HCT116 (cell line): ENCODE data around the gene PRXL2C. TPM values are rescaled to one million over a fixed set of nuclear protein-coding genes. Genes with fewer than 3 reads are reported as not detected.

ENCODE experiments used
- ATAC-seq: fragments of 200-7000 bp; cut with Tn5 transposase; 2 replicates; pipeline ENCODE4 v1.9.1; 2020; ENCODE audit warnings: mild to moderate bottlenecking, moderate library complexity
- BruUV-seq: library from RNA; stranded (reverse); fragments of 400-500 nt; replicated peaks from 2 replicates; lab custom pipeline; 2021; lab: Mats Ljungman, UMichigan
- CTCF ChIA-PET: fragments of 300-600 bp; sonication (Branson Sonifier 250); formaldehyde crosslinking; loops from one replicate; lab custom pipeline; 2021; ENCODE audit warnings: antibody characterized with exemption; lab: Charles Lee
- POLR2A ChIA-PET: fragments of 300-600, 350-600 bp; sonication (Branson Sonifier 250); formaldehyde crosslinking; loops from one replicate; lab custom pipeline; 2021; ENCODE audit warnings: antibody characterized with exemption; lab: Charles Lee
- RAD21 ChIA-PET, 2 experiments: fragments of 300-600 bp; sonication (Branson Sonifier 250); formaldehyde crosslinking; loops; one replicate each; lab custom pipeline; 2023; ENCODE audit warnings: low total read pairs in 2 of 2; ENCODE audit not compliant: uncharacterized antibody in 2 of 2, unreplicated experiment in 2 of 2, low non-redundant PET in 1 of 2; lab: Charles Lee
- DNase-seq: peaks from one replicate; pipeline ENCODE4 v3.0.0-alpha.2; 2010; ENCODE audit warnings: low read depth, low spot score
- H2AFZ ChIP-seq: fragments of 200-600 bp; shearing (Covaris generic), sonication (generic); 2 replicates; pipeline ENCODE4 v1.6.1; 2017; ENCODE audit warnings: low read depth, mixed run types, mixed read lengths, antibody characterized with exemption, low read length; ENCODE audit not compliant: poor library complexity, severe bottlenecking
- H3K27ac ChIP-seq: 2 replicates; pipeline ENCODE4 v1.5.1; 2012; ENCODE audit warnings: low read depth, low read length
- H3K27me3 ChIP-seq: fragments of 200-600 bp; sonication (generic); 2 replicates; pipeline ENCODE4 v1.6.1; 2016; ENCODE audit warnings: mixed run types, low read length, mixed read lengths; ENCODE audit not compliant: insufficient read depth
- H3K36me3 ChIP-seq, 2 experiments: fragments of 200-500 bp in 1 of 2; fragments of 200-600 bp in 1 of 2; sonication (Bioruptor generic) in 1 of 2; sonication (generic) in 1 of 2; 2 replicates each; pipeline versions ENCODE4 v1.5.1 to v1.6.1; 2014 to 2016; ENCODE audit warnings: low read length in 2 of 2, inconsistent platforms in 1 of 2, mixed read lengths in 1 of 2, mixed run types in 1 of 2; ENCODE audit not compliant: insufficient read depth in 2 of 2, control insufficient read depth in 1 of 2
- H3K4me1 ChIP-seq, 2 experiments: fragments of 200-600 bp in 1 of 2; sonication (generic) in 1 of 2; 2 replicates each; pipeline versions ENCODE4 v1.5.1 to v1.6.1; 2012 to 2017; ENCODE audit warnings: low read length in 2 of 2, inconsistent platforms in 1 of 2, mild to moderate bottlenecking in 1 of 2, mixed read lengths in 1 of 2, mixed run types in 1 of 2, moderate library complexity in 1 of 2; ENCODE audit not compliant: insufficient read depth in 2 of 2, control insufficient read depth in 1 of 2
- H3K4me2 ChIP-seq: fragments of 200-600 bp; sonication (generic); 2 replicates; pipeline ENCODE4 v1.6.1; 2017; ENCODE audit warnings: mixed run types, low read length, mixed read lengths
- H3K4me3 ChIP-seq, 2 experiments: fragments of 200-600 bp in 1 of 2; sonication (generic) in 1 of 2; replicated peaks in 1 of 2; 2 replicates each; pipeline ENCODE4 v1.5.1; 2011 to 2016; ENCODE audit warnings: low read length in 2 of 2, control low read depth in 1 of 2, low read depth in 1 of 2, mild to moderate bottlenecking in 1 of 2, mixed read lengths in 1 of 2, mixed run types in 1 of 2
- H3K79me2 ChIP-seq: fragments of 200-600 bp; sonication (generic); 2 replicates; pipeline ENCODE4 v1.6.1; 2017; ENCODE audit warnings: mild to moderate bottlenecking, mixed run types, low read length, moderate library complexity, mixed read lengths; ENCODE audit not compliant: insufficient read depth
- H3K9ac ChIP-seq: fragments of 200-600 bp; sonication (generic); 2 replicates; pipeline ENCODE4 v1.6.1; 2016; ENCODE audit warnings: low read length, mixed read lengths
- H3K9me2 ChIP-seq: fragments of 200-600 bp; sonication (generic), shearing (Covaris generic); 2 replicates; pipeline ENCODE4 v1.6.1; 2017; ENCODE audit warnings: mixed run types, mild to moderate bottlenecking, moderate library complexity; ENCODE audit not compliant: insufficient read depth
- H3K9me3 ChIP-seq, 2 experiments: fragments of 200-500 bp in 1 of 2; fragments of 200-600 bp in 1 of 2; sonication (Bioruptor generic) in 1 of 2; sonication (generic) in 1 of 2; 2 replicates each; pipeline ENCODE4 v1.6.1; 2014 to 2017; ENCODE audit warnings: low read length in 2 of 2, mixed read lengths in 2 of 2, inconsistent platforms in 1 of 2, low read depth in 1 of 2, mild to moderate bottlenecking in 1 of 2, mixed run types in 1 of 2, moderate library complexity in 1 of 2; ENCODE audit not compliant: control insufficient read depth in 1 of 2, insufficient read depth in 1 of 2
- H4K20me1 ChIP-seq: fragments of 200-600 bp; sonication (generic), shearing (Covaris generic); 2 replicates; pipeline ENCODE4 v1.6.1; 2017; ENCODE audit warnings: mixed run types, mild to moderate bottlenecking, moderate library complexity; ENCODE audit not compliant: insufficient read depth
- ATF3 ChIP-seq: IDR thresholded peaks from 2 replicates; pipeline ENCODE4 v1.6.1; 2012
- CBX3 ChIP-seq: IDR thresholded peaks from 2 replicates; pipeline ENCODE4 v1.6.1; 2012; ENCODE audit warnings: low read depth
- CEBPB ChIP-seq: IDR thresholded peaks from 2 replicates; pipeline ENCODE4 v1.6.1; 2012; ENCODE audit warnings: low read depth
- CTCF ChIP-seq, 3 experiments: fragments of 200-600 bp in 1 of 3; sonication (generic) in 1 of 3; IDR thresholded peaks in 2 of 3; conservative IDR thresholded peaks in 1 of 3; 2 replicates each; pipeline ENCODE4 v1.5.1; 2012 to 2017; ENCODE audit warnings: low read depth in 2 of 3, low read length in 2 of 3, antibody characterized with exemption in 1 of 3, borderline replicate concordance in 1 of 3, control low read depth in 1 of 3, mild to moderate bottlenecking in 1 of 3, mixed read lengths in 1 of 3, mixed run types in 1 of 3, moderate library complexity in 1 of 3; ENCODE audit not compliant: insufficient read depth in 1 of 3
- EGR1 ChIP-seq: IDR thresholded peaks from 2 replicates; pipeline ENCODE4 v1.6.1; 2012; ENCODE audit warnings: low read depth
- ELF1 ChIP-seq: IDR thresholded peaks from 2 replicates; pipeline ENCODE4 v1.6.1; 2012; ENCODE audit warnings: low read depth, borderline replicate concordance
- EZH2 ChIP-seq: fragments of 200-600 bp; sonication (generic); IDR thresholded peaks from 2 replicates; pipeline ENCODE4 v1.6.1; 2017; ENCODE audit warnings: antibody characterized with exemption, mixed run types
- EZH2phosphoT487 ChIP-seq: fragments of 200-600 bp; IDR thresholded peaks from 2 replicates; pipeline ENCODE4 v1.6.1; 2018; ENCODE audit warnings: antibody characterized with exemption, borderline replicate concordance
- JUND ChIP-seq: IDR thresholded peaks from 2 replicates; pipeline ENCODE4 v1.6.1; 2012
- MAX ChIP-seq: IDR thresholded peaks from 2 replicates; pipeline ENCODE4 v1.6.1; 2012
- POLR2A ChIP-seq: IDR thresholded peaks from 2 replicates; pipeline ENCODE4 v1.7.0; 2011; ENCODE audit warnings: borderline replicate concordance; ENCODE audit not compliant: insufficient read depth, insufficient read length; ENCODE audit errors: extremely low read depth
- POLR2AphosphoS5 ChIP-seq: IDR thresholded peaks from 2 replicates; pipeline ENCODE4 v1.6.1; 2011; ENCODE audit warnings: mild to moderate bottlenecking, low read depth, low read length, moderate library complexity
- RAD21 ChIP-seq: IDR thresholded peaks from 2 replicates; pipeline ENCODE4 v1.6.1; 2012; ENCODE audit warnings: low read depth, mild to moderate bottlenecking
- SIN3A ChIP-seq: IDR thresholded peaks from 2 replicates; pipeline ENCODE4 v1.6.1; 2012; ENCODE audit warnings: low read depth
- SP1 ChIP-seq: IDR thresholded peaks from 2 replicates; pipeline ENCODE4 v1.6.1; 2012; ENCODE audit warnings: low read depth
- SRF ChIP-seq: IDR thresholded peaks from 2 replicates; pipeline ENCODE4 v1.6.1; 2012; ENCODE audit warnings: low read depth
- TCF7L2 ChIP-seq: IDR thresholded peaks from 2 replicates; pipeline ENCODE4 v1.7.0; 2011; ENCODE audit warnings: borderline replicate concordance, inconsistent platforms; ENCODE audit not compliant: insufficient read depth, insufficient read length; ENCODE audit errors: extremely low read depth
- YY1 ChIP-seq: IDR thresholded peaks from 2 replicates; pipeline ENCODE4 v1.6.1; 2011; ENCODE audit warnings: low read length, low read depth, moderate library complexity, mild to moderate bottlenecking; ENCODE audit not compliant: insufficient replicate concordance; ENCODE audit errors: extremely low read depth
- ZBTB33 ChIP-seq: IDR thresholded peaks from 2 replicates; pipeline ENCODE4 v1.6.1; 2011; ENCODE audit warnings: mild to moderate bottlenecking, low read length, moderate library complexity; ENCODE audit not compliant: insufficient replicate concordance; ENCODE audit errors: extremely low read depth
- ZNF274 ChIP-seq: fragments of 200-500 bp; sonication (Bioruptor generic); IDR thresholded peaks from 2 replicates; pipeline ENCODE4 v1.6.1; 2014; ENCODE audit warnings: mild to moderate bottlenecking, low read depth, low read length, inconsistent platforms
- intact Hi-C: fragments of 100-400 bp; cut with micrococcal nuclease; formaldehyde crosslinking; loops from 2 replicates; pipeline ENCODE4 v1.10.0; 2022
- total RNA-seq: library from RNA; stranded (reverse); gene quantifications from one replicate; pipeline ENCODE4 v1.2.1, GENCODE V29; 2021; ENCODE audit not compliant: unreplicated experiment

PRXL2C gene
- total RNA-seq, 1 experiment from 2014 or later, result 10.4 TPM

GRCh38 chr9:96604004-96604319 lies 51.2 kb downstream of the PRXL2C start:
- intact Hi-C loops, result no loop called here
- POLR2A ChIA-PET, result interaction anchor here (0.6 kb wide), 1 partner anchor 278 kb away, joined by 3 read pairs; no protein-coding TSS in a partner anchor
- Histone ChIP-seq H3K79me2 (peaks cover 14% of the 10 kb centered on the region; the same call in 1 of the 2 replicates), H3K27me3 (no peaks in the 10 kb centered on the region), H3K36me3 (no peaks in the 10 kb centered on the region), H3K9me3 (no peaks in the 10 kb centered on the region), H3K4me1 (no peaks in the 10 kb centered on the region)
- no peak for DNase-seq
- BruUV-seq, result no TSS peak
- no peak for ATAC-seq
- CTCF ChIA-PET, result no interaction called here
- TF ChIP-seq CBX3 (no peak), RAD21 (no peak), EZH2phosphoT487 (no peak), ZBTB33 (no peak), EGR1 (no peak), MAX (no peak), SIN3A (no peak), POLR2A (no peak), YY1 (no peak), TCF7L2 (no peak), JUND (no peak), ELF1 (no peak), CEBPB (no peak), SRF (no peak), CTCF (IDR thresholded peaks at IDR 0.05 in 2 of 3, conservative IDR thresholded peaks at IDR 0.05 in 1 of 3; ENCODE audit: borderline replicate concordance in 1 of 3, insufficient read depth in 1 of 3, low read depth in 2 of 3, low read length in 2 of 3) (no peak), SP1 (no peak), POLR2AphosphoS5 (no peak), ZNF274 (no peak), EZH2 (no peak), ATF3 (no peak)
- TF ChIP-seq, all 23 proteins: peak for 0
- Histone ChIP-seq H3K4me3 (no peak overlapping the region), H3K9ac (no peak overlapping the region), H2AFZ (no peak overlapping the region), H4K20me1 (no peaks in the 10 kb centered on the region), H3K27ac (no peak overlapping the region), H3K4me2 (no peak overlapping the region), H3K9me2 (no peaks in the 10 kb centered on the region)
- RAD21 ChIA-PET, result no interaction called here
